HepG2 (cell line): ENCODE measurements around the gene LRRC74B. TPM values are rescaled to one million over a fixed set of nuclear protein-coding genes. Genes with fewer than 3 reads are reported as not detected.

Source experiments
- JUND ChIP-seq: sonication (generic); formaldehyde crosslinking; IDR thresholded peaks from 2 replicates; pipeline ENCODE4 v1.8.0; 2022; ENCODE audit warnings: mild to moderate bottlenecking, missing genetic modification reagents
- MEIS2 ChIP-seq: sonication (generic); formaldehyde crosslinking; IDR thresholded peaks from 2 replicates; pipeline ENCODE4 v1.9.0; 2021; ENCODE audit warnings: mild to moderate bottlenecking, missing genetic modification reagents
- NCOA5 ChIP-seq: sonication (generic); formaldehyde crosslinking; IDR thresholded peaks from 2 replicates; pipeline ENCODE4 v1.4.0; 2020; ENCODE audit warnings: missing genetic modification reagents
- NFIC ChIP-seq: IDR thresholded peaks from 2 replicates; pipeline ENCODE4 v1.6.1; 2012; ENCODE audit warnings: mild to moderate bottlenecking, low read length, inconsistent platforms
- POLR2A ChIP-seq, 2 experiments: IDR thresholded peaks; 2 replicates each; pipeline ENCODE4 v1.6.1; 2011; ENCODE audit warnings: low read depth in 2 of 2, low read length in 2 of 2, mild to moderate bottlenecking in 1 of 2, moderate library complexity in 1 of 2; ENCODE audit not compliant: insufficient read depth in 1 of 2
- POLR2G ChIP-seq: fragments of 200-400 bp; formaldehyde crosslinking; IDR thresholded peaks from 2 replicates; pipeline ENCODE4 v1.6.1; 2018; ENCODE audit warnings: mild to moderate bottlenecking, low read depth, low read length, moderate library complexity
- SIN3A ChIP-seq: IDR thresholded peaks from 2 replicates; pipeline ENCODE4 v1.6.1; 2011; ENCODE audit warnings: low read depth, mild to moderate bottlenecking, control low read depth, low read length, borderline replicate concordance
- SNAPC5 ChIP-seq: sonication (generic); formaldehyde crosslinking; IDR thresholded peaks from 2 replicates; pipeline ENCODE4 v1.8.1; 2023; ENCODE audit warnings: mild to moderate bottlenecking, missing genetic modification reagents, borderline replicate concordance
- YEATS4 ChIP-seq: sonication (generic); formaldehyde crosslinking; IDR thresholded peaks from 2 replicates; pipeline ENCODE4 v1.4.0; 2020; ENCODE audit warnings: missing genetic modification reagents, borderline replicate concordance
- ZFP36 ChIP-seq: fragments of 150-350 bp; IDR thresholded peaks from 2 replicates; pipeline ENCODE4 v1.6.1; 2018; ENCODE audit warnings: borderline replicate concordance, low read length, low read depth; ENCODE audit not compliant: partially characterized antibody
- ZFP62 ChIP-seq: sonication (generic); formaldehyde crosslinking; IDR thresholded peaks from 2 replicates; pipeline ENCODE4 v1.4.0; 2020; ENCODE audit warnings: missing genetic modification reagents
- ZFP82 ChIP-seq: sonication (generic); formaldehyde crosslinking; IDR thresholded peaks from 2 replicates; pipeline ENCODE4 v1.5.1; 2020; ENCODE audit warnings: mild to moderate bottlenecking, missing genetic modification reagents, borderline replicate concordance
- ZFY ChIP-seq: sonication (generic); formaldehyde crosslinking; IDR thresholded peaks from 2 replicates; pipeline ENCODE4 v1.4.0; 2020; ENCODE audit warnings: missing genetic modification reagents
- ZKSCAN5 ChIP-seq: sonication (generic); formaldehyde crosslinking; IDR thresholded peaks from 2 replicates; pipeline ENCODE4 v1.5.1; 2020; ENCODE audit warnings: mild to moderate bottlenecking, missing genetic modification reagents
- ZNF18 ChIP-seq: sonication (generic); formaldehyde crosslinking; IDR thresholded peaks from 2 replicates; pipeline ENCODE4 v1.8.0; 2022; ENCODE audit warnings: mild to moderate bottlenecking, missing genetic modification reagents; ENCODE audit not compliant: insufficient replicate concordance
- ZNF296 ChIP-seq: sonication (generic); formaldehyde crosslinking; conservative IDR thresholded peaks from 2 replicates; pipeline ENCODE4 v1.5.0; 2020; ENCODE audit warnings: mild to moderate bottlenecking, missing genetic modification reagents
- ZNF333 ChIP-seq: sonication (generic); formaldehyde crosslinking; IDR thresholded peaks from 2 replicates; pipeline ENCODE4 v1.4.0; 2020; ENCODE audit warnings: mild to moderate bottlenecking, missing genetic modification reagents, borderline replicate concordance
- ZNF563 ChIP-seq: sonication (generic); formaldehyde crosslinking; IDR thresholded peaks from 2 replicates; pipeline ENCODE4 v1.8.0; 2022; ENCODE audit warnings: mild to moderate bottlenecking, moderate library complexity, missing genetic modification reagents
- ZNF83 ChIP-seq: sonication (generic); formaldehyde crosslinking; IDR thresholded peaks from 2 replicates; pipeline ENCODE4 v1.4.0; 2020; ENCODE audit warnings: missing genetic modification reagents, mild to moderate bottlenecking, borderline replicate concordance
- polyA plus RNA-seq, 8 experiments: library from polyadenylated mRNA; depleted of rRNA in 3 of 8; stranded (reverse) in 7 of 8; unstranded in 1 of 8; fragments of >200 nt; fragmentation: Illumina TruSeq in 4 of 8; extraction: Trizol in 4 of 8; gene quantifications; 2 replicates each; pipeline versions ENCODE4 v1.2.1 to v1.2.3, GENCODE V29; 2011 to 2016; ENCODE audit warnings: low read depth in 4 of 8, missing spikeins in 1 of 8, mixed read lengths in 1 of 8; ENCODE audit not compliant: insufficient read depth in 1 of 8
- total RNA-seq, 5 experiments: library from RNA; depleted of rRNA; stranded (reverse); fragments of >200 nt; fragmentation: Illumina TruSeq; extraction: Trizol; gene quantifications; 2 replicates each; pipeline ENCODE4 v1.2.3, GENCODE V29; 2016; ENCODE audit warnings: low read depth in 1 of 5
- TF ChIP-seq, protein P1 (sequence below): sonication (generic); formaldehyde crosslinking; IDR thresholded peaks from 2 replicates; pipeline ENCODE4 v1.8.0; 2022; ENCODE audit warnings: mild to moderate bottlenecking, missing genetic modification reagents, moderate library complexity
- TF ChIP-seq, protein P2 (sequence below): sonication (generic); formaldehyde crosslinking; IDR thresholded peaks from 2 replicates; pipeline ENCODE4 v1.5.0; 2020; ENCODE audit warnings: mild to moderate bottlenecking, missing genetic modification reagents
- TF ChIP-seq, protein P3 (sequence below): sonication (generic); formaldehyde crosslinking; IDR thresholded peaks from 2 replicates; pipeline ENCODE4 v1.4.0; 2020; ENCODE audit warnings: mild to moderate bottlenecking, missing genetic modification reagents
- TF ChIP-seq, protein P4 (sequence below): conservative IDR thresholded peaks from 2 replicates; pipeline ENCODE4 v1.6.1; 2018; ENCODE audit warnings: missing genetic modification reagents

The LRRC74B gene
- total and polyA plus RNA-seq, 2 of the 13 experiments (the other 11 are each of a cell fraction or from before 2014, with no cell fraction given) = not detected

GRCh38 chr22:21014726-21015465, 30.9 kb upstream of the LRRC74B start, which contains the start of gene P2RX6 (continued):
- TF ChIP-seq ZFP82 (CRISPR knock-in tag) (no peak), YEATS4 (no peak), ZNF563 (0 out of 2 replicates have a peak, but pooled peaks have one; percentile 18), SNAPC5 (CRISPR knock-in tag) (no peak), ZFP62 (CRISPR knock-in tag) (no peak), NCOA5 (CRISPR knock-in tag) (no peak), ZNF83 (CRISPR knock-in tag) (no peak), ZNF296 (CRISPR knock-in tag) (no peak), ZKSCAN5 (CRISPR knock-in tag) (peak; percentile 90), ZFP36 (no peak), ZFY (peak; percentile 41; the same call in 1 of the 2 replicates), POLR2G (peak; percentile 63), NFIC (no peak), SIN3A (no peak), POLR2A (IDR thresholded peaks at IDR 0.05; ENCODE audit: insufficient read depth in 1 of 2, low read depth in 2 of 2, low read length in 2 of 2) (peak in 1 of 2 experiments; percentile 35; a peak in 1 of 4 replicates), ZNF18 (CRISPR knock-in tag) (no peak), JUND (no peak; the same call in 1 of the 2 replicates), MEIS2 (no peak), ZNF333 (CRISPR knock-in tag) (no peak)
- TF ChIP-seq, protein P1, sequence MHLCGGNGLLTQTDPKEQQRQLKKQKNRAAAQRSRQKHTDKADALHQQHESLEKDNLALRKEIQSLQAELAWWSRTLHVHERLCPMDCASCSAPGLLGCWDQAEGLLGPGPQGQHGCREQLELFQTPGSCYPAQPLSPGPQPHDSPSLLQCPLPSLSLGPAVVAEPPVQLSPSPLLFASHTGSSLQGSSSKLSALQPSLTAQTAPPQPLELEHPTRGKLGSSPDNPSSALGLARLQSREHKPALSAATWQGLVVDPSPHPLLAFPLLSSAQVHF = no peak
- TF ChIP-seq, protein P2, sequence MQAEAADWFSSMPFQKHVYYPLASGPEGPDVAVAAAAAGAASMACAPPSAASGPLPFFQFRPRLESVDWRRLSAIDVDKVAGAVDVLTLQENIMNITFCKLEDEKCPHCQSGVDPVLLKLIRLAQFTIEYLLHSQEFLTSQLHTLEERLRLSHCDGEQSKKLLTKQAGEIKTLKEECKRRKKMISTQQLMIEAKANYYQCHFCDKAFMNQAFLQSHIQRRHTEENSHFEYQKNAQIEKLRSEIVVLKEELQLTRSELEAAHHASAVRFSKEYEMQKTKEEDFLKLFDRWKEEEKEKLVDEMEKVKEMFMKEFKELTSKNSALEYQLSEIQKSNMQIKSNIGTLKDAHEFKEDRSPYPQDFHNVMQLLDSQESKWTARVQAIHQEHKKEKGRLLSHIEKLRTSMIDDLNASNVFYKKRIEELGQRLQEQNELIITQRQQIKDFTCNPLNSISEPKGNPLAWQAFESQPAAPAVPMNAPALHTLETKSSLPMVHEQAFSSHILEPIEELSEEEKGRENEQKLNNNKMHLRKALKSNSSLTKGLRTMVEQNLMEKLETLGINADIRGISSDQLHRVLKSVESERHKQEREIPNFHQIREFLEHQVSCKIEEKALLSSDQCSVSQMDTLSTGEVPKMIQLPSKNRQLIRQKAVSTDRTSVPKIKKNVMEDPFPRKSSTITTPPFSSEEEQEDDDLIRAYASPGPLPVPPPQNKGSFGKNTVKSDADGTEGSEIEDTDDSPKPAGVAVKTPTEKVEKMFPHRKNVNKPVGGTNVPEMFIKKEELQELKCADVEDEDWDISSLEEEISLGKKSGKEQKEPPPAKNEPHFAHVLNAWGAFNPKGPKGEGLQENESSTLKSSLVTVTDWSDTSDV (CRISPR knock-in tag) = no peak
- TF ChIP-seq, protein P3, sequence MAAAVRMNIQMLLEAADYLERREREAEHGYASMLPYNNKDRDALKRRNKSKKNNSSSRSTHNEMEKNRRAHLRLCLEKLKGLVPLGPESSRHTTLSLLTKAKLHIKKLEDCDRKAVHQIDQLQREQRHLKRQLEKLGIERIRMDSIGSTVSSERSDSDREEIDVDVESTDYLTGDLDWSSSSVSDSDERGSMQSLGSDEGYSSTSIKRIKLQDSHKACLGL (CRISPR knock-in tag) = no peak
- TF ChIP-seq, protein P4, sequence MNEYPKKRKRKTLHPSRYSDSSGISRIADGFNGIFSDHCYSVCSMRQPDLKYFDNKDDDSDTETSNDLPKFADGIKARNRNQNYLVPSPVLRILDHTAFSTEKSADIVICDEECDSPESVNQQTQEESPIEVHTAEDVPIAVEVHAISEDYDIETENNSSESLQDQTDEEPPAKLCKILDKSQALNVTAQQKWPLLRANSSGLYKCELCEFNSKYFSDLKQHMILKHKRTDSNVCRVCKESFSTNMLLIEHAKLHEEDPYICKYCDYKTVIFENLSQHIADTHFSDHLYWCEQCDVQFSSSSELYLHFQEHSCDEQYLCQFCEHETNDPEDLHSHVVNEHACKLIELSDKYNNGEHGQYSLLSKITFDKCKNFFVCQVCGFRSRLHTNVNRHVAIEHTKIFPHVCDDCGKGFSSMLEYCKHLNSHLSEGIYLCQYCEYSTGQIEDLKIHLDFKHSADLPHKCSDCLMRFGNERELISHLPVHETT (CRISPR knock-in tag) = no peak
